HG03460 (cell line): ENCODE measurements around the gene MCUB.
"Not testable (repeated sequence)": the region's sequence is repeated elsewhere in the genome, so short reads cannot be mapped to it uniquely, and the experiment has no call there.

Source experiments
- ATAC-seq: cut with Tn5 transposase; IDR thresholded peaks from one replicate; pipeline ENCODE4 v1.9.1; 2021; ENCODE audit not compliant: unreplicated experiment

The MCUB gene, protein sequence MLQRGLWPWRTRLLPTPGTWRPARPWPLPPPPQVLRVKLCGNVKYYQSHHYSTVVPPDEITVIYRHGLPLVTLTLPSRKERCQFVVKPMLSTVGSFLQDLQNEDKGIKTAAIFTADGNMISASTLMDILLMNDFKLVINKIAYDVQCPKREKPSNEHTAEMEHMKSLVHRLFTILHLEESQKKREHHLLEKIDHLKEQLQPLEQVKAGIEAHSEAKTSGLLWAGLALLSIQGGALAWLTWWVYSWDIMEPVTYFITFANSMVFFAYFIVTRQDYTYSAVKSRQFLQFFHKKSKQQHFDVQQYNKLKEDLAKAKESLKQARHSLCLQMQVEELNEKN

DNA sequence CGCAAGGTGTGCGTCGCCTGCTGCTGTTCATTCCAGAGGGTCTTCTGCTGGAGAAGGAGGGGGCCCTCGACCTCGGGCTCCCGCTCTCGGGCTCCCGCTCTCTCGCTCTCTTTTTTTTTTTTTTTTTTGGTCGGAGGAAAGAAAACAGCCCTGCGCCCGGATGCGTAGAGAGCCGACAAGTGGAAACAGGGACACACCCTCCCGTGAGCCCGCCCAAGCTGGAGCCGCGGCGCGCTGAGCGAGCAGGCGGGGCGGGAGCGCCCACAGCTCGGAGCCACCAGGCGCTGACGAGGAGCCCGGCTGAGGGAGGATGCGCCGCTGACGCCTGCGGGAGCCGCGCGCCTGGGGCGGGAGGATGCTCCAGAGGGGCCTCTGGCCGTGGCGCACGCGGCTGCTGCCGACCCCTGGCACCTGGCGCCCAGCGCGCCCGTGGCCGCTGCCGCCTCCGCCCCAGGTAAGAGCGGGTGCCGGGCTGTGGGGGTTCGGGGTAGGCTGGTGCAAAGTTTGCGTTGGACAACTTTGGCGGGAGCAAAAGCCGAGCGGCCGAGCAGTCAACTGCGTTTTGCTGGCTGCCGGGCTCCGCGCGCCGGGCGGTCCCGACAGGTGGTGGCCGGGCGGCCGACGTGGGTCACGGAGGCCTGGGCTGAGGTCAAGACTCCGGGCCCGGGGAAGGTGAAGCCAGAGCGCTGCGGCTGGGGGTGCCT is at the start of gene MCUB:
Gene MCUB, plus strand, starts transcription at position 264 of the 704 bp plus-strand sequence. Its CDS starts 92 bp downstream, at position 356.
- ATAC-seq: peak; percentile 89

DNA sequence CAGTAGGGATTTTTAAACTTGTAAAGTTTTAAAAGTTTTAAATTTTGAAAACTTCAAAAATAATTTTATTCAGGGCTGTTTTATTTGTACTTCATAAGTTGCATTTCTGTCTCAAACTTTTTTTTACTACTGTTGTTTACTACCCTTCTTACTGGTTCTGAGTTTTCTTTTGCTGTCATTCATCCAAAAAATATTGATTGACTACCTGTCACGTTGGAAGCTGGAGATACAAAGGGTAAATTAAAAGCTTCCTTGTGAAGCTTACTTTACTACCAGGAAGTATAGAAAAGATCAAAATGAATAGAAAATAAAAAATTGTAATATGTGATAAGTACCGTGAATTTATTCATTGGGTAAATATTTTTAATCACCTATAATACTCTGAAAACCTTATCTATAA is 49.4 kb upstream of the MCUB start:
- ATAC-seq: no peak

DNA sequence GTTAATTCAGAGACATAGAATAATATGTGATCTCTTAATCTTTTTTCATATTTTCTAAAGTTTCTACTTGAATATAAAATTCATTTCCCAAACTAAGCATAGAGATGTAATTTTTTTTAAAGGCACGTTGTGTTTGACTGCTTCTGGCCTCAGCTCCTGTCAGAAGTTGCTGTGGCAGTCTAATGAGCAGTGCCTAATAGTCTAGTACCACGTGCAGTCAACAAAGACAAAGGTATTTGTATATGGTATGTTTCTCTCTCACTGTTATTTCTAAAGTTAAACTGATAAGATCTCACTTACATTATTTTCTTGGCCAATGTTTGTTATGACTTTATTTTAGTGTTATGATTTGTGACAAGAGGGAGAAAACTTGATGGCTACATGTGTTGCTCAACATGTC is 48.6 kb upstream of the MCUB start:
- no peak for ATAC-seq

DNA sequence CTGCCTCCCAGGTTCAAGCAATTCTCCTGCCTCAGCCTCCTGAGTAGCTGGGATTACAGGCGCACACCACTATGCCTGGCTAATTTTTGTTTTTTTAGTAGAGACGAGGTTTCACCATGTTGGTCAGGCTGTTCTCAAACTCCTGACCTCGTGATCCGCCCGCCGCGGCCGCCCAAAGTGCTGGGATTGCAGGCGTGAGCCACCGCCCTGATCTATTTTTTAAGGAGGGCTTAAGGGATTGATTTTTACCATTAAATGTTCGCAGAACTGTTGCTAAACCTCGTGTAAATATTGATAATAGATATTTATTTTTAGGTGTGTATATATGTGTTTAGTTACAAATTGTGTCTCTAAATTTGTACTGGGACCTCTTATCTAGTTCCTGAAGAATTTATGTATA is 46.7 kb upstream of the MCUB start:
- ATAC-seq: not testable (repeated sequence)

DNA sequence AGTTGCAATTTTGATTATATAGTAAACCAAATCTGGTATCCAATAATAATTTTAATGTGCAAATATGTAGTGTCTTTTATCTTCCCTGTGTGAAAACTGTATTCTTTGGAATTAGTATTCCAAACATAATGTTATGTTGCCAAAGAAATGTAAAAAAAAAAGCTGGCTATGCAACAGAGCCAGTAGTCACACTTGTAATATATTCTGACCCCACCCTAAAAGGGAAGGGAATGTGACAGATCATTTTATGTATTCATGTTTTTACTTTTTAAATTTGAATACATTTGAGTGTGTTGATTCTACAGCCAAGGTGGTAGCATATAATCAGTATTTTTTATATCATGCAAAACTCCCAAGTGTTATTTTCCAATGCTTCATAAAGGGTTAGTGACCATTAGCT is 27.9 kb upstream of the MCUB start:
- ATAC-seq: no peak

DNA sequence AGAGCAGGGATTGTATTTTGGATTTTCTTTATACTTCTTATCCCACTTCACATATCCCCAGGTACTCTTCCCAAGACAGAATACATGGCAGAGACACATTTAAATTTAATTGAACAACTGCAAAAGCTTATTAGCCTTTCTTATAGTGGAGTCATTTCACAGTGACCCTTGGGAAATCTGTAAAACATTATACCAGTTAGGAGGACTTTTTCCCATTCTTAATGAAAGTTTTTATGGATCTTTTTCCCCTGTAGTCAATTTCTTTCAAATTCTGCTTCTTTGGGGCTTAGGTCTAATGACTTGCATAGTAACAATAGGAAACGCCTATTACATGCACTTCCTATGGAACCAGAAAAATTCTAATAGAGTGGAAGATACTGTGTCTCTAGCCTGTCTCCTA is 14.6 kb upstream of the MCUB start:
- ATAC-seq: no peak

DNA sequence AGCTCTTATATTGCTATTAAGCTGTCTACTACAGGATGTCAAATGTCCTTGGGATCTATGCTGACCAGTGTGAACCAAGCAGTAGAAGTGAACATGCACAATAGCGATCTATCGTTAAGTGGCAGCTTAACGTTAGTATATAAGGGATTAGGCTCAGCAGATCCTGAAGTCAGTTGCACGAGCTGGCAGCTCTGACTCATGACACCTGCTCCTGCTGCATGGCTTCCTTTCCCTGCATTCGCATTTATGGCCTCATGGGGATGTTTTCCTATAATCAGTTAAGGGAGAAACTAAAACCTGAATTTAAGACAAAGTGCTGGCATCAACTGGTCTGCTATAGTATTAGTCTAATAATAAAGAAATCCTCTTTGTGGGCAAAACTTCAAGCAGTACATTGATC is 12.7 kb upstream of the MCUB start:
- no peak for ATAC-seq

DNA sequence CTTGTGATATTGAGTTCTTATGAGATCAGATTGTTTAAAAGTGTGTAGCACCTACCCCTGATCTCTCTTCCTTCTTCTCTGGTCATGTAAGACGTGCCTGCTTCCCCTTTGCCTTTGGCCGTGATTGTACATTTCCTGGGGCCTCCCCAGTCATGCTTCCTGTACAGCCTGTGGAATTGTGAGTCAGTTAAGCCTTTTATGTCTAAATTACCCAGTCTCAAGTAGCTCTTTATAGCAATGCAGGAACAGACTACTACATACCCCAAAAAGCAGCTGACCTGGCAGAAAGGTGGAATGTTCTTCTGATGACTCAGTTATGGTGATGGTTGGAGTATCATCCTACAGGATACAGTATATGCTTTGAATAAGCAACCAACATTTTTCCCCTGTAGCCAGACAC is 11.4 kb upstream of the MCUB start:
- no peak for ATAC-seq

DNA sequence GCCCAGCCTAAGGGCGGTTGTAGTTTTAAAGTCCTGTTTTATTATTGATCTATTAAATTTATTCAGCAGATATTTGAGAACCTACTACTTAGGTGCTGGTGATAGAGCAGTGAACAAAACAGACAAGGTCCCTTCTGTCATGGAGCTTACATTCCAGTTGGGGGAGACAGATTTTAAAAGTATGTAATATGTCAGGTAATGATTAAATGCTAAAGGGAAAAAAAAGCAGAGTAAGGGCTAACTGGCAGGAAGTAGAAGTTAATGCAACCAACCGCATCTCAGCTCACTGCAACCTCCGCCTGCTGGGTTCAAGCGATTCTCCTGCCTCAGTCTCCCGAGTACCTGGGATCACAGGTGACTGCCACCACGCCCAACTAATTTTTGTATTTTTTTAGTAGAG is 7.8 kb upstream of the MCUB start:
- peak; percentile 42 for ATAC-seq

DNA sequence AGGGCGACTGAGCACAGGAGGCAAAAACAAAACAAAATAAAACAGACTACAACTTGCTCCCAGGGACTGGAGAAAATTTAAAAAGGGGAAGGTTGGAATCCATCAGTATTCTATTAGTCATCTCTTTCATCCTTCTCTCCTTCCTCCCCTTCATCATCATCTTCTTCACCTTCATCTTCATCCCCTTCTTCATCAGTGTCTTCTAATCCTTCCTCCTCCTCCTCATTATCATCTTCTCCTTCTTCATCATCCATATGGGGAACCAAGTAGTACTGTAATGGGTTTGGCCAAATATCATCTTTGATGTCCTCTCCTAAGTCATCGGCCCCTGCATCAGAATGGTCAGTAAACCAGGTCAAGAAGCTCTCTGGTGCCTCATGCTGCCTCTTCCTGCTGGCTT is 6.9 kb upstream of the MCUB start:
- no peak for ATAC-seq

DNA sequence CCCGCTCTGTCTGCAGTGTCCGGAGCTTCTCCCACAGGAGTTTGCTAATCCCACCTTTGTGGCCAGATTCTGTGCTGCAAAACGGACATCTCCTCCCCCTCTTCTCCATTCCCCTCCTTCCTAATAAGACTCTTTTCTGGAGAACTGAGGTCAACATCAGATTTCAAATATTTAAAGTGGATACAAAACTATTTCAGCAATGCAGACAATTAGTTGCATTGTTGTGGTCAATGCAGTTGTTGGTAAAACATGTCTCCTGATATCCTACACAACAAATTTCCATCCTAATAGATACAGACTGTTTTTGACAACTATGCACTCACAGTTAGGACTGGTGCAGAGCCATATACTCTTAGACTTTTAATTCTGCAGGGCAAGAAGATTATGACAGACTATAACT is 5.1 kb upstream of the MCUB start:
- no peak for ATAC-seq

DNA sequence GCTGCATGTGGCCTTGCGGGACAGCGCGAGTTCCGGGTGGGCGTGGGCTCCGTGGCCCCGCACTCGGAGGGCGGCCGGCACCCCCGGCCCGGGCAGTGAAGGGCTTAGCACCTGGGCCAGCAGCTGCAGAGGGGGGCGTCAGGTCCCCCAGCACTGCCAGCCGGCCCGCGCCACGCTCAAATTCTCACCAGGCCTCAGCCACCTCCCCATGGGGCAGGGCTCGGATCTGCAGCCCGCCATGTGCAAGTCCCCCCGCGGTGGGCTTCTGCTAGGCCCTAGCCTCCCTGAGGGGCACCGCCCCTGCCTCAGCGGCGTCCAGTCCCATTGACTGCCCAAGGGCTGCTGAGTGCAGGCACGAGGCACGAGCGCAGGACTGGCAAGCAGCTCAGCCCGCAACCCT is 2.6 kb upstream of the MCUB start:
- ATAC-seq: no peak

DNA sequence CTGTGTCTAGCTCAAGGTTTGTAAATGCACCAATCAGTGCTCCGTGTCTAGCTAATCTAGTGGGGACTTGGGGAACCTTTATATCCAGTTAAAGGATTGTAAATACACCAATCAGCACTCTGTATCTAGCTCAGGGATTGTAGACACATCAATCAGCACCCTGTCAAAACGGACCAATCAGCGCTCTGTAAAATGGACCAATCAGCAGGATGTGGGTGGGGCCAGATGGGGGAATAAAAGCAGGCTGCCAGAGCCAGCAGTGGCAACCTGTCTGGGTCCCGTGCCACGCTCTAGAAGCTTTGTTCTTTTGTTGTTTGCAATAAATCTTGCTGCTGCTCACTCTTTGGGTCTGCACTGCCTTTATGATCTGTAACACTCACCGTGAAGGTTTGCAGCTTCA is 2.0 kb upstream of the MCUB start:
- not testable (repeated sequence) for ATAC-seq

DNA sequence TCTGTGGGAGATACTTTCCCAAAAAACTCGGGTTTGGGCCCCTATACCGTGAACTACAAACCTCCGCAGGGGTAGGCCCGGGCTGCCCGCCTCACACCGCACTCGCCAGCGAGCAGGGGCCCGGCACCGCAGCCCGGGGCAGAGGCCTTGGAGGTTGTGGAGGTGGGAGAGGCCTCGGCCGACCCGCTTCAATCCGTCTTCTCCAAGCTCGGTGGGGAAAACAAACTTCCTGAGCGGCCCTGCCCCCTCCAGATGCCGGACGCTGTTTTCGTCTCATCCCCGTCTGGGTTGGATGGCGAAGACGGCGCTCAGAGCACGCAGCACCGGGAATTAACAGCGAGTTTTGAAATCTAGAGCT is 442 bp upstream of the MCUB start:
- ATAC-seq: peak; percentile 13

DNA sequence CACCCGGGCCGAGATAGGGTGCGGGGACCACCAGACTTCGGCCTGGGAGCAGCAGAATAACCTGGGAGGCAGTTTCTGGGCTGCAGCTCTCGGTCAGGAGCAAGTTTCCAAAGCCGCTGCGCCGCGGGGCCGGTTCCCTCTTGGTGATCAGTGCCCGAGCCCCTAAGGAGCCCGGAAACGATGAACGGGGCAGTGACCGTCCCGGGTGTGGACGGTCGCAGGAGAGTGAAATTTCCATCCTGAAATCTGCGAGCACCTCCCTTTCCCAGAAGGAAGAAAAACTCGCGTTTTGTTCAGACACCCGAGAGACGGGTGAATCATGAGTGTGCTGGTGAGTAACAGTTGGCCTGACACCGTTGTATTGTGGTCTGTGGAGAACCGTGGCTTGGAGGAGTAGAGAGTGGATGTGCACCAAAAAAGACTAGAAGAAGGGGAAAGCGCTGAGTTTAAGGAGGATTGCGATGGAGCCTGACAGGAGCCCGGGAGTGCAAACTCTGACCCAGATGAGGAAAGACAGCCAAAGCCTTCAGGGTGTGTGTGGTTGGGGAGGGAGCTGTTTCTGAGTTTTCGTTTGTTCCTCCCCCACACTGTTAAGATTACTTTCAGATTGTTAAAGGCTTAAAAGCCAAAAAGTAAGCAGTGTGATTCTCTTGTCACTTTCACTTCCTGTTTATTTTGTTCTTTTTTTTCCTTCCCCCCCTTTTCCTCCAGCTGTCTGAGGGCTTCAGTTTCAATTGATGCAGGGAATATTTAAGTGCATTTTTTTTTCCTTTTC is 828 bp downstream of the MCUB start:
- ATAC-seq: peak; percentile 69

DNA sequence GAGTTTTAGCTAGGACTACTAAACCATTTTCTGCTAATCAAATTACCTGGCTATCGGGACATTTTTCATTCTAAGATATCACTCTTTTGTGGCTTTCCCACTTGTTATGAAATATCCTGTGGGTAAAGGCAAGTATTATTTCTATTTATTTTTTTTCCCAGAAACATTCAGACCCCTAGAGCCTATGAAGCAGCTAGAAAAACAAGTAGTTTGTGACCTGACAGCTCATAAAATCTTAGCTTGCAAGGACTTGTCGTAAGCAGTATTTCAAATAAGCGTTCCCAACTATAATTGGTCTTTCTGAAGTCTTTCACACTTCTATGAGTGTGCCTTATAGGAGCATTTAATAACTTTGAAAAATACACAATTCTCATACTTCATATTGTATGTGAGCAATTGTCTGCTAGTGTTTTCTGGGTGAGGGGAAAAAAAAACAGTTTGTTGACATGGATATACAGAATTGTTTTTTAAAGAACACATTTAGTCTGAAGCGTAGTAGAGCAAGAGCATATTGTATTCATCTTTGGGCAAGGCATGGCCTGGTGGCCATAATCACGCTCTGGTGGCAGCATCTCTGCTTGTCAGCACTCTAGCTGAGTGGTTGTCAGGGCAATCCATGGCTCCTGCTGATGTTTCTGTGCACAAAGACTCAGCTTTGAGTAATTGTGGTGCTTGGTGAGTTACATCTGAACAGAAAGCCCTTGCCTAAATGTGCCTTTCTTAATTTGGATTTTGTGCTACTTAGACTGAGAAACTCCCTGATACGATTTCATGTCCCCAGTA is 2.6 kb downstream of the MCUB start:
- no peak for ATAC-seq

DNA sequence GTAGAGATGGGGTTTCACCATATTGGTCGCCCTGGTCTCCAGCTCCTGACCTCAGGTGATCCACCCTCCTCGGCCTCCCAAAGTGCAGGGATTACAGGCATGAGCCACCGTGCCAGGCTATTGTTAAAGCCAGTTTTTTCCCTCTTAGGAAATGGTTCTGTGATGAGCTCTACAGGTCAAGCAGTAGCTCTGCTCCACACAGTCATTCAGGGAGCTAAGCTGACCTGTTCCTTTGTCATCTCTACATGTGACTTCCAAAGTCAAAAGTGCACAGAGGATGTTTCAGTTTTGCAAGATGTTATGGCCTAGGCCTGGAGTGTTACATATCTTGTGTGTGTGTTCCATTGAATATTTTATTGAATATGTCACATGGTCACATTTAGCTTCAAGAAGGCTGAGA is 11.4 kb downstream of the MCUB start:
- ATAC-seq: no peak

DNA sequence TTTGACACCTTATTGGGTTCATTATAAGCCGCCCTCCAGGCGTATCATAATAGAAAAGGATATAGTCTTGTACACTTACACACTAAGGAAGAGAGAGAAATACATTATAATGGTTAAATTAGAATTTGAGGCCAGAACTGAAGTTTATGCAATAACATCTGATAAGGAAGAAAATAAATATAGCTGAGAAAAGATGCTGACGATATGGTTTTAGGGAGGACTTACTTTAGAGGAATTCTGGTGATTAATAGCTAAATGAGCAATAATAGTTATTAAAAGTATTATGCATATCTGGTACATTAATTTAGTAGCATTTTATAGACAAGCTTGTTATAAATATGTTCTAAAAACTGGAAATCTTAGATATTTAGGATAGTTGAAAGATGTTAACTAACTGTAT is 12.1 kb downstream of the MCUB start:
- ATAC-seq: no peak

DNA sequence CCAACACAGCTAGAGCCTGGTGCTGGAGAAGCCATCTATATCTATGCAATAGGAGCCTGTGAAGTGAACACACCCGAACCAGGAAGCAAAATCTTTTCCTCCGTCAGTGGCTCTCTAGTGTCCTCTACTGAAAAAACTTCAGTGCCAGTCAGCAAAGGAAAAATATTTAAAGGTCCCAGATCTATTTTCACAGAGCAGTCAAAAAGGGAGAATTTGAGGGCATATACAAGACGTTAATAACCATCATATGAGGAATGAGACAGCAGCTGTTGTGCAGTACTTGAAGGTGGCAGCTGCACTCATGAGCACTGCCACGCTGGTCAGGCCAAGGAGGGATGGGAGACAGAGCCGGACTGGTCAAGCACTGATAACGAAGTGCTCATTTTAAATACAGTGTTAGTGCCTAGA is 14.4 kb downstream of the MCUB start:
- ATAC-seq: no peak

DNA sequence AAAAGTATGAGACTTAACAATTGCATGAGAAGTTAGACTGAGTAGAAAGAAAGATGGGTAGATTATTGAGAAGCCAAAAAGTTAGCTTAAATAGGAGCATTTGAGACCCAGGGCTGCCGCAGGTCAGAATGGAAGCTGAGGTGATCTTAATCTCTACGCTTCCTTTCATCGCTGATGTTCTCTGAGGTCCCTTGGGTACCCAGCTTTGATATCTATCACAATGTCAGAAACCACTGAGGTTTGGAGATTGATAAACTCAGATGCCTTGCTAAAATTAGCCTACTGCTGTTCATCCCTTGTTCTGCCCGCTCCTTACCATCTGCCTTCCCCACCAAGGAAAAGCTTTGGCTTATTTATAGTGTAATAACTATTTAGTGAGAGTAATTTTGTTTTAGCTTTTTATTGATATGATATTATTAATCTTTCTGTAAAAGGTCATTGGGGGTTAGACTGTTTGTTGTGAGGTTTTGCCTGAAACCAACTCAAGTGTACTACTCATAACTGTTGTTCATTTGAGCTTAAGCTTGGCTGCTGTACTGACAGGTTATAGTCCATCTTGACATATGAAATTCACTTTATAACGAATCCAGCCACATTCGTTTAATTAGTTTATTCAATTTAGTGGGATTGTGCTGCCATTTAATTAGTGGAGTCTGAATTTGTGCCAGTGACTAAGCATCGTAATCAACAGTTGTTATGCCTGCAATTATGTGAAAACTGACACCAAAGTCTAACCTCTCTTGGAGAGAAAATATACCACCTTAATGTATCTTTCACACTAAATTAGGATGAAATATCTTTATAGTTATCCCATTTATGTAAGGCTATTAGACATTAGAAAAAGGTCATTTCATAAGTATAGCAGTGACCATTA is 15.1 kb downstream of the MCUB start:
- no peak for ATAC-seq
